Gastrocnemius medialis (tissue), 4 donors: Measurements from ENCODE around the gene SNRPB. TPM values are rescaled to one million over a fixed set of nuclear protein-coding genes. Genes with fewer than 3 reads are reported as not detected.

ENCODE experiments used
- ATAC-seq, 2 donors: fragments of 150-250 bp; one replicate each; pipeline ENCODE4 v1.9.1; 2016
- DNase-seq, 2 donors: peaks; one replicate each; pipeline ENCODE4 v3.0.0-alpha.2; 2019
- H3K27ac ChIP-seq, 4 donors: fragments of 200-600 bp; sonication (generic); 1 replicate in 1 of 4; 2 replicates in 3 of 4; pipeline ENCODE4 v1.5.1; 2016 to 2018; ENCODE audit warnings: mild to moderate bottlenecking in 2 of 4, moderate library complexity in 1 of 4
- H3K27me3 ChIP-seq, 3 donors: fragments of 200-600 bp; sonication (generic) in 2 of 3; 1 replicate in 1 of 3; 2 replicates in 2 of 3; pipeline versions ENCODE4 v1.5.1 to v1.6.0; 2016 to 2019; ENCODE audit warnings: mild to moderate bottlenecking in 1 of 3, moderate library complexity in 1 of 3
- H3K36me3 ChIP-seq, 2 donors: fragments of 200-600 bp; sonication (generic) in 1 of 2; one replicate each; pipeline ENCODE4 v1.5.1; 2017 to 2018
- H3K4me1 ChIP-seq, 2 donors: fragments of 200-600 bp; sonication (generic) in 1 of 2; one replicate each; pipeline ENCODE4 v1.5.1; 2016 to 2017; ENCODE audit warnings: mild to moderate bottlenecking in 2 of 2
- H3K4me3 ChIP-seq, 4 donors: fragments of 200-600 bp; sonication (generic) in 3 of 4; 1 replicate in 1 of 4; 2 replicates in 3 of 4; pipeline ENCODE4 v1.5.1; 2016 to 2019; ENCODE audit warnings: mild to moderate bottlenecking in 2 of 4
- H3K9me3 ChIP-seq, 3 donors: fragments of 200-600 bp; sonication (generic) in 2 of 3; 1 replicate in 1 of 3; 2 replicates in 2 of 3; pipeline ENCODE4 v1.5.1; 2016 to 2019
- POLR2A ChIP-seq, 2 donors: fragments of 450-650 bp; IDR thresholded peaks; one replicate each; pipeline ENCODE4 v1.6.1; 2017; ENCODE audit warnings: antibody characterized with exemption in 2 of 2, mild to moderate bottlenecking in 2 of 2, moderate library complexity in 2 of 2
- in situ Hi-C, 4 donors: fragments of 200-750 bp; cut with MboI; loops; one replicate each; pipeline versions ENCODE4 v1.15.0 to v1.8.0; 2017; ENCODE audit warnings: low sequenced_read_pairs in 4 of 4
- intact Hi-C: fragments of 100-400 bp; cut with DNase I; formaldehyde crosslinking; loops from one replicate; pipeline ENCODE4 v1.15.1; 2023; ENCODE audit warnings: low total_unique reads
- total RNA-seq, 4 donors: library from RNA; depleted of rRNA; stranded (reverse); fragments of >200 nt; gene quantifications; one replicate each; pipeline versions ENCODE4 v1.1.0 to v1.2.3, GENCODE V29; 2016
- TF ChIP-seq, protein P1 (sequence below), 5 experiments: fragments of 450-650 bp in 3 of 5; fragments of 200-600 bp in 2 of 5; sonication (generic) in 2 of 5; IDR thresholded peaks in 4 of 5; conservative IDR thresholded peaks in 1 of 5; 1 replicate in 4 of 5; 2 replicates in 1 of 5; pipeline ENCODE4 v1.5.1; 2016 to 2019; ENCODE audit warnings: antibody characterized with exemption in 5 of 5, mild to moderate bottlenecking in 3 of 5, moderate library complexity in 3 of 5

Gene SNRPB
- total RNA-seq, 4 donors from 2014 or later = 131 to 209 (median 190) TPM

DNA sequence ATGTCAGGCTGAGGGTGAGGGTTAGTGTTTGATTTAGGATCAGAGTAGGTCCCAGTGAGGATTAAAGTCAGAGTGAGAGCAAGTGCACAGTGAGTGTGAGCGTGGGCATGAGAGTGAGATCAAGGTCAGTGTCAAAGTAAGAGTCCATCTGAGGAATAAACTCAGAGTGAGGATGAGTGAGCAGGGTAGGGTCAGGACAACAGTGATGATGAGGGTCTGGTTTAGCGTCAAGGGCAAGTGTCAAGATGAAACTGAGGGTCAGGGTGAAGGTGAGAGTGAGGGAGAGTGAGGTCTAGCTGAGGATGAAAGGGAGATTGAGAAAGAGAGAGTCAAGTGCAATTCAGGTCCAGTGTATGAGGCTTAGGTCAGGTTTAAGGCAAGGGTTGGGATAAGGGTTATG lies 45.8 kb upstream of the SNRPB start:
- intact Hi-C loops (no loop called here), in situ Hi-C loops (loop anchor here in 1 of 4 donors (10.0 kb wide), 1 partner anchor 138 kb away; the partner anchor contains the start of gene NOP56)
- TF ChIP-seq, protein P1, sequence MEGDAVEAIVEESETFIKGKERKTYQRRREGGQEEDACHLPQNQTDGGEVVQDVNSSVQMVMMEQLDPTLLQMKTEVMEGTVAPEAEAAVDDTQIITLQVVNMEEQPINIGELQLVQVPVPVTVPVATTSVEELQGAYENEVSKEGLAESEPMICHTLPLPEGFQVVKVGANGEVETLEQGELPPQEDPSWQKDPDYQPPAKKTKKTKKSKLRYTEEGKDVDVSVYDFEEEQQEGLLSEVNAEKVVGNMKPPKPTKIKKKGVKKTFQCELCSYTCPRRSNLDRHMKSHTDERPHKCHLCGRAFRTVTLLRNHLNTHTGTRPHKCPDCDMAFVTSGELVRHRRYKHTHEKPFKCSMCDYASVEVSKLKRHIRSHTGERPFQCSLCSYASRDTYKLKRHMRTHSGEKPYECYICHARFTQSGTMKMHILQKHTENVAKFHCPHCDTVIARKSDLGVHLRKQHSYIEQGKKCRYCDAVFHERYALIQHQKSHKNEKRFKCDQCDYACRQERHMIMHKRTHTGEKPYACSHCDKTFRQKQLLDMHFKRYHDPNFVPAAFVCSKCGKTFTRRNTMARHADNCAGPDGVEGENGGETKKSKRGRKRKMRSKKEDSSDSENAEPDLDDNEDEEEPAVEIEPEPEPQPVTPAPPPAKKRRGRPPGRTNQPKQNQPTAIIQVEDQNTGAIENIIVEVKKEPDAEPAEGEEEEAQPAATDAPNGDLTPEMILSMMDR (IDR thresholded peaks at IDR 0.05 in 4 of 5, conservative IDR thresholded peaks at IDR 0.05 in 1 of 5) = no peak
- TF ChIP-seq POLR2A (IDR thresholded peaks at IDR 0.05) = no peak
- no peak overlapping the region for H3K27ac ChIP-seq
- no peaks in the 10 kb centered on the region for H3K9me3 ChIP-seq
- ATAC-seq (no peak), DNase-seq (no peak)
- no peaks in the 10 kb centered on the region for H3K4me1 ChIP-seq
- H3K27me3 ChIP-seq = peaks cover 0 to 4% (median 0%) of the 10 kb centered on the region in 3 donors
- no peak overlapping the region for H3K4me3 ChIP-seq
- no peaks in the 10 kb centered on the region for H3K36me3 ChIP-seq

- TF ChIP-seq, protein P1 (IDR thresholded peaks at IDR 0.05 in 4 of 5, conservative IDR thresholded peaks at IDR 0.05 in 1 of 5) = no peak
- no peak for TF ChIP-seq POLR2A (IDR thresholded peaks at IDR 0.05)
- Histone ChIP-seq H3K9me3 (no peaks in the 10 kb centered on the region), H3K4me3 (no peak overlapping the region), H3K4me1 (no peaks in the 10 kb centered on the region), H3K36me3 (no peaks in the 10 kb centered on the region), H3K27me3 (peaks cover 0 to 4% (median 0%) of the 10 kb centered on the region in 3 donors), H3K27ac (no peak overlapping the region)
- DNase-seq (no peak), ATAC-seq (no peak)
- intact Hi-C loops = no loop called here
- in situ Hi-C loops = loop anchor here in 1 of 4 donors (10.0 kb wide), 1 partner anchor 140 kb away; the partner anchor contains the start of gene NOP56
Measured at GRCh38 chr20:2515203-2515602, 44.6 kb upstream of the SNRPB start.

- Histone ChIP-seq H3K27me3 (peaks cover 0 to 4% (median 0%) of the 10 kb centered on the region in 3 donors), H3K4me3 (peak overlapping the region; percentile 75 to 90 (median 82)), H3K36me3 (no peaks in the 10 kb centered on the region), H3K4me1 (peaks cover 14 to 17% of the 10 kb centered on the region in 2 donors), H3K9me3 (no peaks in the 10 kb centered on the region), H3K27ac (peak overlapping the region in 1 of 4 donors; percentile 90)
- ATAC-seq = no peak
- intact Hi-C loops (no loop called here), in situ Hi-C loops (loop anchor here in 1 of 4 donors (10.0 kb wide), 1 partner anchor 145 kb away; the partner anchor contains the start of gene NOP56)
- no peak for TF ChIP-seq POLR2A (IDR thresholded peaks at IDR 0.05)
- TF ChIP-seq, protein P1 (IDR thresholded peaks at IDR 0.05 in 4 of 5, conservative IDR thresholded peaks at IDR 0.05 in 1 of 5) = no peak
- no peak for DNase-seq
Measured at GRCh38 chr20:2509794-2510193, 39.2 kb upstream of the SNRPB start.

DNA sequence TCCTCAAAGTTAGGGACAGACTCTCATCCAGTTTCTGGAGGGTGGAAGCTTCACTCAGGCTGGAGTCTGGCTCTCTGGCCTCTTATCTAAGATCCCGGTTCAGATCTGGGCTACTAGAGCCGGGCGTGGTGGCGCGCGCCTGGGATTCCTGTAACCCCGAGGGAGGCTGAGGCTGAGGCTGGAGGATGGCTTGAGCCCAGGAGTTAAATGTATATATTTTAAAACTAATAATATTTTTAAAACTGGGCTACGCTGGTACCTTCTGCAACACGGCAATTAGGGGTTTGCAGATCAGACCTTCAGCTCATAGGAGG lies 38.8 kb upstream of the SNRPB start:
- peak in 1 of 2 donors; percentile 16 for DNase-seq
- no peak for TF ChIP-seq POLR2A (IDR thresholded peaks at IDR 0.05)
- TF ChIP-seq, protein P1 (IDR thresholded peaks at IDR 0.05 in 4 of 5, conservative IDR thresholded peaks at IDR 0.05 in 1 of 5) = no peak
- intact Hi-C loops (no loop called here), in situ Hi-C loops (no loop called here)
- no peaks in the 10 kb centered on the region for H3K36me3 ChIP-seq
- H3K9me3 ChIP-seq = no peaks in the 10 kb centered on the region
- H3K27me3 ChIP-seq = peaks cover 0 to 4% (median 0%) of the 10 kb centered on the region in 3 donors
- H3K4me3 ChIP-seq = peak overlapping the region; percentile 75 to 90 (median 82)
- peaks cover 14 to 17% of the 10 kb centered on the region in 2 donors for H3K4me1 ChIP-seq
- peak overlapping the region; percentile 90 to 98 (median 92) for H3K27ac ChIP-seq
- ATAC-seq = no peak
